Activated gamma-delta T cell treated with Interleukin-2 at 50 U/mL for 16 hours (primary cell): Measurements from ENCODE around the gene COL16A1.

Experiments used
- DNase-seq: peaks from one replicate; pipeline ENCODE4 v3.0.0-alpha.2; 2020

The COL16A1 gene

GRCh38 chr1:31681415-31681814, 22.4 kb downstream of the COL16A1 start:
- no peak for DNase-seq

- no peak for DNase-seq
Observed at GRCh38 chr1:31679676-31680230, 24.1 kb downstream of the COL16A1 start.

- no peak for DNase-seq
Observed at GRCh38 chr1:31679091-31679490, 24.7 kb downstream of the COL16A1 start.

GRCh38 chr1:31678681-31679080, 25.1 kb downstream of the COL16A1 start:
- no peak for DNase-seq

GRCh38 chr1:31677949-31678348, 25.9 kb downstream of the COL16A1 start:
- DNase-seq: no peak

GRCh38 chr1:31677401-31677800, 26.4 kb downstream of the COL16A1 start:
- no peak for DNase-seq

GRCh38 chr1:31675756-31676155, 28.1 kb downstream of the COL16A1 start:
- no peak for DNase-seq

- no peak for DNase-seq
Observed at GRCh38 chr1:31675161-31675560, 28.7 kb downstream of the COL16A1 start.

- no peak for DNase-seq
Observed at GRCh38 chr1:31674626-31675025, 29.2 kb downstream of the COL16A1 start.

GRCh38 chr1:31673433-31673832, 30.4 kb downstream of the COL16A1 start:
- no peak for DNase-seq

GRCh38 chr1:31672986-31673385, 30.8 kb downstream of the COL16A1 start:
- no peak for DNase-seq

- no peak for DNase-seq
Observed at GRCh38 chr1:31671561-31672201, 32.1 kb downstream of the COL16A1 start.

GRCh38 chr1:31671147-31671546, 32.7 kb downstream of the COL16A1 start:
- DNase-seq: no peak

GRCh38 chr1:31670593-31670964, 33.2 kb downstream of the COL16A1 start:
- DNase-seq: no peak

GRCh38 chr1:31669786-31670592, 33.8 kb downstream of the COL16A1 start:
- peak; percentile 29 for DNase-seq

- DNase-seq: no peak
Observed at GRCh38 chr1:31669433-31669785, 34.4 kb downstream of the COL16A1 start.

- no peak for DNase-seq
Observed at GRCh38 chr1:31668303-31668883, 35.4 kb downstream of the COL16A1 start.

- no peak for DNase-seq
Observed at GRCh38 chr1:31667065-31667785, 36.6 kb downstream of the COL16A1 start.

GRCh38 chr1:31666263-31666963, 37.4 kb downstream of the COL16A1 start:
- no peak for DNase-seq

- DNase-seq: no peak
Observed at GRCh38 chr1:31665234-31665878, 38.5 kb downstream of the COL16A1 start.

GRCh38 chr1:31664528-31664927, 39.3 kb downstream of the COL16A1 start:
- DNase-seq: no peak
